Measurements from ENCODE around the gene NXN.
A peak's percentile ranks its signal among the peaks of the same experiment; 100 is the strongest.

The NXN gene

GRCh38 chr17:979539-980405 is at the start of gene NXN:
TSS of gene NXN (minus strand) at chr17:979776.
- peak; percentile 3 to 29 for DNase-seq

GRCh38 chr17:1027044-1027443 is 47.5 kb upstream of the NXN start:
- DNase-seq = no peak

- no peak for DNase-seq
Measured at GRCh38 chr17:1026599-1026975, 47.0 kb upstream of the NXN start.

- DNase-seq = no peak
Measured at GRCh38 chr17:1025733-1026598, 46.4 kb upstream of the NXN start.

GRCh38 chr17:1024076-1024475 is 44.5 kb upstream of the NXN start:
- no peak for DNase-seq

- DNase-seq = no peak
Measured at GRCh38 chr17:1022278-1023024, 42.9 kb upstream of the NXN start.

- no peak for DNase-seq
Measured at GRCh38 chr17:1021147-1021546, 41.6 kb upstream of the NXN start.

- no peak for DNase-seq
Measured at GRCh38 chr17:1019451-1019850, 39.9 kb upstream of the NXN start.

- DNase-seq = no peak
Measured at GRCh38 chr17:1018547-1018946, 39.0 kb upstream of the NXN start.

- no peak for DNase-seq
Measured at GRCh38 chr17:1013729-1014090, 34.1 kb upstream of the NXN start.

GRCh38 chr17:1012823-1013728 is 33.5 kb upstream of the NXN start:
- DNase-seq = no peak

- no peak for DNase-seq
Measured at GRCh38 chr17:1011760-1012735, 32.5 kb upstream of the NXN start.

- DNase-seq = no peak
Measured at GRCh38 chr17:1011138-1011537, 31.6 kb upstream of the NXN start.

- DNase-seq = no peak
Measured at GRCh38 chr17:1010586-1010985, 31.0 kb upstream of the NXN start.

GRCh38 chr17:1010086-1010450 is 30.5 kb upstream of the NXN start:
- DNase-seq = no peak

- DNase-seq = no peak
Measured at GRCh38 chr17:1009229-1010085, 29.9 kb upstream of the NXN start.

GRCh38 chr17:1008008-1008761 is 28.6 kb upstream of the NXN start:
- DNase-seq = no peak

GRCh38 chr17:1007310-1008007 is 27.9 kb upstream of the NXN start:
- DNase-seq = no peak

- no peak for DNase-seq
Measured at GRCh38 chr17:1006054-1006453, 26.5 kb upstream of the NXN start.
